GM23338 (cell line): ENCODE measurements around the gene ACO1. TPM values are rescaled to one million over a fixed set of nuclear protein-coding genes. Genes with fewer than 3 reads are reported as not detected.

Experiments
- ATAC-seq: fragments of 200-7000 bp; cut with Tn5 transposase; 3 replicates; pipeline ENCODE4 v1.9.1; 2020
- DNase-seq: peaks from one replicate; pipeline ENCODE4 v3.0.0-alpha.2; 2015; ENCODE audit warnings: low spot score
- H2AFZ ChIP-seq: fragments of 200-600 bp; sonication (generic); 2 replicates; pipeline ENCODE4 v1.8.0; 2016; ENCODE audit warnings: antibody characterized with exemption, mild to moderate bottlenecking, moderate library complexity
- H3F3A ChIP-seq: fragments of 200-600 bp; sonication (generic); replicated peaks from 2 replicates; pipeline ENCODE4 v1.8.0; 2017; ENCODE audit warnings: antibody characterized with exemption, mixed run types, low read depth
- H3K27ac ChIP-seq: fragments of 200-600 bp; sonication (generic); 2 replicates; pipeline ENCODE4 v1.6.1; 2016; ENCODE audit warnings: low read depth
- H3K27me3 ChIP-seq: fragments of 200-600 bp; sonication (generic); 2 replicates; pipeline ENCODE4 v1.8.0; 2016; ENCODE audit warnings: mild to moderate bottlenecking, mixed run types, moderate library complexity; ENCODE audit not compliant: insufficient read depth
- H3K36me3 ChIP-seq: fragments of 200-600 bp; sonication (generic); 2 replicates; pipeline ENCODE4 v1.8.0; 2016; ENCODE audit warnings: mild to moderate bottlenecking; ENCODE audit not compliant: insufficient read depth
- H3K4me1 ChIP-seq: fragments of 200-600 bp; sonication (generic); 2 replicates; pipeline ENCODE4 v1.8.0; 2016; ENCODE audit warnings: mild to moderate bottlenecking, moderate library complexity; ENCODE audit not compliant: insufficient read depth
- H3K4me2 ChIP-seq: fragments of 200-600 bp; sonication (generic); 2 replicates; pipeline ENCODE4 v1.7.1; 2017; ENCODE audit warnings: mixed run types
- H3K4me3 ChIP-seq: fragments of 200-600 bp; sonication (generic); 2 replicates; pipeline ENCODE4 v1.6.1; 2016; ENCODE audit warnings: mixed run types
- H3K79me2 ChIP-seq: fragments of 200-600 bp; sonication (generic); replicated peaks from 2 replicates; pipeline ENCODE4 v1.8.0; 2017; ENCODE audit warnings: mild to moderate bottlenecking; ENCODE audit not compliant: insufficient read depth
- H3K9me2 ChIP-seq: fragments of 200-600 bp; sonication (generic); 2 replicates; pipeline ENCODE4 v1.8.0; 2017; ENCODE audit not compliant: insufficient read depth
- H4K20me1 ChIP-seq: fragments of 200-600 bp; sonication (generic); replicated peaks from 2 replicates; pipeline ENCODE4 v1.8.0; 2017; ENCODE audit warnings: mild to moderate bottlenecking; ENCODE audit not compliant: insufficient read depth
- H3K27ac Mint-ChIP-seq: 2 replicates; pipeline ENCODE4 v1.8.0; 2020; ENCODE audit warnings: inconsistent platforms, mild to moderate bottlenecking, moderate library complexity, mixed read lengths
- H3K27me3 Mint-ChIP-seq: 3 replicates; pipeline ENCODE4 v1.8.0; 2022; ENCODE audit warnings: low read depth, mild to moderate bottlenecking, moderate library complexity, mixed read lengths, inconsistent platforms; ENCODE audit not compliant: insufficient read depth, poor library complexity
- H3K36me3 Mint-ChIP-seq: 3 replicates; pipeline ENCODE4 v1.8.0; 2021; ENCODE audit warnings: low read depth, mild to moderate bottlenecking, inconsistent platforms, moderate library complexity, mixed read lengths
- H3K4me1 Mint-ChIP-seq: 3 replicates; pipeline ENCODE4 v1.8.0; 2020; ENCODE audit warnings: mild to moderate bottlenecking, inconsistent platforms, mixed read lengths
- H3K4me3 Mint-ChIP-seq: 3 replicates; pipeline ENCODE4 v1.8.0; 2021; ENCODE audit warnings: moderate library complexity, mild to moderate bottlenecking, inconsistent platforms, mixed read lengths
- H3K9me3 Mint-ChIP-seq: 3 replicates; pipeline ENCODE4 v1.8.0; 2020; ENCODE audit warnings: moderate library complexity, mild to moderate bottlenecking, inconsistent platforms, mixed read lengths
- CREB1 ChIP-seq: fragments of 250-450 bp; sonication (Bioruptor Pico); IDR thresholded peaks from 2 replicates; pipeline ENCODE4 v1.5.0; 2020; ENCODE audit warnings: low read depth, mild to moderate bottlenecking, moderate library complexity
- CTCF ChIP-seq, 2 experiments: fragments of 200-600 bp in 1 of 2; sonication (generic) in 1 of 2; conservative IDR thresholded peaks; 2 replicates each; pipeline versions ENCODE4 v1.5.1 to v1.6.1; 2016 to 2017; ENCODE audit warnings: antibody characterized with exemption in 2 of 2, low read depth in 2 of 2, mild to moderate bottlenecking in 2 of 2, moderate library complexity in 1 of 2
- EZH2 ChIP-seq: fragments of 200-600 bp; sonication (generic); IDR thresholded peaks from one replicate; pipeline ENCODE4 v1.8.0; 2017; ENCODE audit warnings: antibody characterized with exemption, mild to moderate bottlenecking, low read depth; ENCODE audit not compliant: unreplicated experiment
- EZH2phosphoT487 ChIP-seq: fragments of 200-600 bp; sonication (generic); IDR thresholded peaks from one replicate; pipeline ENCODE4 v1.8.1; 2018; ENCODE audit warnings: antibody characterized with exemption; ENCODE audit not compliant: unreplicated experiment
- POLR2AphosphoS5 ChIP-seq: IDR thresholded peaks from 2 replicates; pipeline ENCODE4 v1.6.1; 2016; ENCODE audit warnings: antibody characterized with exemption, low read depth
- STAT1 ChIP-seq: IDR thresholded peaks from one replicate; pipeline ENCODE4 v1.6.1; 2016; ENCODE audit warnings: antibody characterized with exemption; ENCODE audit not compliant: unreplicated experiment
- ZNF114 ChIP-seq: fragments of 250-450 bp; sonication (Bioruptor Pico); IDR thresholded peaks from 2 replicates; pipeline ENCODE4 v1.5.0; 2020; ENCODE audit warnings: mild to moderate bottlenecking, moderate library complexity
- polyA plus RNA-seq: library from polyadenylated mRNA; unstranded; fragments of >200 nt; fragmentation: Nextera tagmentation; extraction: Ambion mirVana; gene quantifications from 2 replicates; pipeline ENCODE4 v1.2.1, GENCODE V29; 2016
- total RNA-seq: library from RNA; depleted of rRNA; stranded (reverse); fragments of >200 nt; shearing (Covaris generic); gene quantifications from 2 replicates; pipeline ENCODE4 v1.2.3, GENCODE V29; 2014

Gene ACO1
- total and polyA plus RNA-seq, 2 experiments from 2014 or later = 16.6 to 41.0 TPM

GRCh38 chr9:32431196-32431595, 46.8 kb downstream of the ACO1 start:
- no peak overlapping the region for H2AFZ ChIP-seq
- peaks cover 4% of the 10 kb centered on the region for H3K36me3 ChIP-seq
- H3K4me1 Mint-ChIP-seq = no peaks in the 10 kb centered on the region
- no peak overlapping the region for H3K4me3 ChIP-seq
- no peaks in the 10 kb centered on the region for H3K27me3 ChIP-seq
- H3K27me3 Mint-ChIP-seq = no peaks in the 10 kb centered on the region
- no peak for TF ChIP-seq CTCF (conservative IDR thresholded peaks at IDR 0.05; ENCODE audit: low read depth in 2 of 2)
- no peak for TF ChIP-seq ZNF114 (CRISPR knock-in tag)
- TF ChIP-seq CREB1 (CRISPR knock-in tag) = no peak
- no peak for TF ChIP-seq STAT1
- no peak for TF ChIP-seq EZH2phosphoT487
- TF ChIP-seq EZH2 = no peak
- DNase-seq (no peak), ATAC-seq (no peak)
- no peak overlapping the region for H3K27ac ChIP-seq
- H3K9me3 Mint-ChIP-seq = no peaks in the 10 kb centered on the region
- no peak overlapping the region for H3K4me2 ChIP-seq
- H3K4me3 Mint-ChIP-seq = no peak overlapping the region
- H3K79me2 ChIP-seq = no peaks in the 10 kb centered on the region
- no peaks in the 10 kb centered on the region for H3F3A ChIP-seq
- peaks cover 23% of the 10 kb centered on the region; the same call in 2 of the 3 replicates for H3K36me3 Mint-ChIP-seq
- H3K4me1 ChIP-seq = no peaks in the 10 kb centered on the region
- H3K9me2 ChIP-seq = no peaks in the 10 kb centered on the region
- H3K27ac Mint-ChIP-seq = no peak overlapping the region
- 0 out of 2 replicates have a peak, but pooled peaks cover 4% of the 10 kb centered on the region for H4K20me1 ChIP-seq

- Mint-ChIP-seq H3K36me3 (peaks cover 25% of the 10 kb centered on the region; the same call in 2 of the 3 replicates), H3K9me3 (no peaks in the 10 kb centered on the region), H3K4me1 (no peaks in the 10 kb centered on the region), H3K27ac (no peak overlapping the region), H3K27me3 (no peaks in the 10 kb centered on the region), H3K4me3 (no peak overlapping the region)
- Histone ChIP-seq H3K27me3 (no peaks in the 10 kb centered on the region), H3F3A (no peaks in the 10 kb centered on the region), H3K9me2 (no peaks in the 10 kb centered on the region), H3K4me1 (no peaks in the 10 kb centered on the region), H3K4me2 (no peak overlapping the region), H3K4me3 (no peak overlapping the region), H2AFZ (no peak overlapping the region), H3K27ac (no peak overlapping the region), H3K36me3 (peaks cover 8% of the 10 kb centered on the region), H4K20me1 (0 out of 2 replicates have a peak, but pooled peaks cover 4% of the 10 kb centered on the region), H3K79me2 (no peaks in the 10 kb centered on the region)
- DNase-seq (peak; percentile 60), ATAC-seq (peak; percentile 84)
- TF ChIP-seq CTCF (conservative IDR thresholded peaks at IDR 0.05; ENCODE audit: low read depth in 2 of 2) (peak; percentile 70 to 72), POLR2AphosphoS5 (no peak)
Measured at GRCh38 chr9:32431940-32432555, 47.6 kb downstream of the ACO1 start.
